GM13976 (cell line): ENCODE measurements around the gene ANKRA2.

Experiments used
- DNase-seq: peaks from one replicate; pipeline ENCODE4 v3.0.0; 2012; ENCODE audit warnings: low spot score
- CTCF ChIP-seq: IDR thresholded peaks from 2 replicates; pipeline ENCODE4 v1.5.1; 2012; ENCODE audit warnings: borderline replicate concordance, mild to moderate bottlenecking; ENCODE audit not compliant: insufficient read depth; ENCODE audit errors: extremely low read depth, missing control alignments, control extremely low read depth
- in situ Hi-C: fragments of 300-500 bp; cut with MboI; formaldehyde crosslinking; loops from one replicate; pipeline ENCODE4 v1.12.0; 2022; ENCODE audit warnings: low sequenced_read_pairs, mixed read lengths, inconsistent platforms; ENCODE audit not compliant: unreplicated experiment

Gene ANKRA2

GRCh38 chr5:73552642-73553041 lies 12.8 kb downstream of the ANKRA2 start:
- no peak for TF ChIP-seq CTCF
- in situ Hi-C loops, result no loop called here
- DNase-seq, result no peak

- no peak for DNase-seq
- no peak for TF ChIP-seq CTCF
- in situ Hi-C loops, result no loop called here
These were observed 15.4 kb downstream of the ANKRA2 start for GRCh38 chr5:73550016-73550415.

- in situ Hi-C loops, result no loop called here
- no peak for DNase-seq
- TF ChIP-seq CTCF, result no peak
These were observed 20.0 kb downstream of the ANKRA2 start for GRCh38 chr5:73545403-73545779.

- in situ Hi-C loops, result no loop called here
- TF ChIP-seq CTCF, result no peak
- DNase-seq, result no peak
These were observed 20.7 kb downstream of the ANKRA2 start for GRCh38 chr5:73544429-73545402.

GRCh38 chr5:73542020-73542419 lies 23.4 kb downstream of the ANKRA2 start:
- TF ChIP-seq CTCF, result no peak
- in situ Hi-C loops, result no loop called here
- DNase-seq, result no peak

GRCh38 chr5:73540192-73540591 lies 25.2 kb downstream of the ANKRA2 start:
- no peak for DNase-seq
- in situ Hi-C loops, result no loop called here
- no peak for TF ChIP-seq CTCF
